DMS 273 treated with DMSO at 0.1 percent for 48 hours (cell line): ENCODE measurements around the gene CHMP4B.

Experiments
- DNase-seq: peaks from one replicate; lab custom pipeline; 2025; lab: John Stamatoyannopoulos, UW

The CHMP4B gene

DNA sequence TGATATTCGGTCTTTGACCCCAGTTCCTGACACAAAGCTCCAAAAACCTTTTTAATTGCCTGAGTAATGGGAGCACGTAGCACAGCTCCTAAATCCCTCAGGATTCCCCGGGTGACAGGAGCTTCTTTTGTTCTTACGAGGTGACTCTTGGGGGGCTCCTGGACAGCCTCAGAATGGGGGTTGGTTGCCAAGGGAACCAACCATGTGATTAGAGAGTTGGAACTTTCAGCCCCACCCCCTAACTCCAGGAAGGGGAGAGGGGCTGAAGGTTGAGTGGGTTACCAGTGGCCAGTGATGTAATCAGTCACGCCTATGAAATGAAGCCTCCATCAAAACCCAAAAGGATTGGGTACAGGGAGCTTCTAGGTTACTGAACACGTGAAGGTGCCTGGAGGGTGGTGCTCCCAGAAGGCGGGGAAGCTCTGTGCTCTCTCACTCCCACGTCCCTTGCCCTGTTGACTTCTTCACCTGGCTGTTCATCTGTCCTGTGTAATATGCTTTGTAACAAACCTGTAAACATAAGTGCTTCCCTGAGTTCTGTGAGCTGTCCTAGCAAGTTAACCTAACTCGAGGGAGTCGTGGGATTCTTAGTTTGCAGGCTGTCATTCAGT is 89.5 kb downstream of the CHMP4B start:
- DNase-seq, result no peak

DNA sequence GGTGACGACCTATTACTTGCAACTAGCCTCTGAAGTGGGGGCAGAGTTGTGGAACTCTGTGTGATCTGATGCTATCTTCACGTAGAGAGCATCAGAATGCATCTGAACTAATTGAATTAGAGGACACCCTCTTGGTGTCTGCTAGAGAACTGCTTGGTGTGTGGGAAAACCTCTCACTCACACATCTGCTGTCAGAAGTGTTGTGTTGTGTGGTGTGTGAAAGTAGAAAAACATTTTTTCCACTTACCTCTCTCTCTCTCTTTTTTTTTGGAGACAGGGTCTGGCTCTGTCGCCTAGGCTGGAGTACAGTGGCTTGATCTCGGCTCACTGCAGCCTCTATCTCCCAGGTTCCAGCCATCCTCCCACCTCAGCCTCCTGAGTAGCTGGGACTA is 90.0 kb downstream of the CHMP4B start:
- no peak for DNase-seq

DNA sequence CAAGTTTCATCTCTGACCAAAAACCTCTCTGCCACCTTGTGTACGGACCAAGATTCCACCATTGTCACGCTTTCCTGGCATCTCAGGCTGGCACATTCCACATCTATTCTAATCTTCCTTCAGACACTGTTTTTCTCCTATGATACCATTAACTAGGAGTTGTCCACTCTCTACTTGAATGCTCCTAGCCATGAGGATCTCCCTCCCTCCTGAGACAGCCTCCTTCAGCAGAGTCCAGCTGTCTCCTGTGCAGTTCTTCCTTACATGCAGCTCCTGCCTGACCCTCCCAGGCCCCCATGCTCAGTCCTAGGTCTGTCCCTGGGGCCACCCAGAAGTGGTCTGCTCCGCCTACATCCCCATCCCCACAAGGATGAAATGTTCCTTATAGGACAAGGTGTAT is 90.9 kb downstream of the CHMP4B start:
- DNase-seq, result no peak
